ENCODE results near the gene CDC42BPB. TPM values are rescaled to one million over a fixed set of nuclear protein-coding genes. Genes with fewer than 3 reads are reported as not detected.

The CDC42BPB gene
- total and polyA plus RNA-seq, 2 of the 13 experiments (the other 11 are each of a cell fraction or from before 2014, with no cell fraction given) = 19.7 to 32.3 TPM

DNA sequence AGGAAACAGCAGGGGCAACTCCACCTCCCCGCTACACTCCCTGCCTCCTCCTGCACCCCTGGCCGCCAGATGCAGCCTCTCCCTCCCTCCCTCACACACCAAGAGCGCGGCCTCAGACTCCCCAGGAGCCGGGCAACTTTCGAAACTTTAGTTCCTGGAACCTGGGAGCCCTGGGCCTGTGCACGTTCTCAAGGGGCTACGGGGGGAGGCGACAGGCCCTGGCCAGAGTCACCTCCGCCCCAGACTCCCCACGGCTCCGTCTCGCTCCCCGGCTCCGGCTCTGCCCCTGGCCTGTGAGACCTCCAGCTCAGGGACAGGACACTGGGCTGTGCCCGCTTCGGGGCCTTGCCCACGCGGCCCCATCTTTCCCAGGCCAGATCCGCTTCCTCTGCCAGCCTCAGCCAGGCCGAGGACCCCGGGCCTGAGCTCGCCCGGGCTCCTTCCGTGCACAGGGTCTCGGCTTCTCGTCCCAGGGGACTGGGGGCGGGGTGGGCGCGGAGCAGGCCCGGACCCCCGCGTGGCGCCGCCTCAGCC, 129.4 kb downstream of the CDC42BPB start:
- Histone ChIP-seq H3K27me3 (ENCODE audit: control insufficient read depth in 1 of 2, insufficient read depth in 2 of 2, low read length in 2 of 2) (no peaks in the 10 kb centered on the region), H3K9me3 (ENCODE audit: low read length) (no peaks in the 10 kb centered on the region), H3K9ac (ENCODE audit: insufficient read depth, low read depth, low read length) (no peak overlapping the region), H3K4me3 (replicated peaks in 1 of 3; ENCODE audit: insufficient read depth in 1 of 3, low read depth in 2 of 3, low read length in 3 of 3) (no peak overlapping the region), H3K79me2 (ENCODE audit: insufficient read depth, low read length) (no peaks in the 10 kb centered on the region), H4K20me1 (ENCODE audit: insufficient read depth, low read length) (no peaks in the 10 kb centered on the region), H3K27ac (ENCODE audit: extremely low read length, insufficient read depth, low read length) (no peak overlapping the region), H3K36me3 (replicated peaks in 1 of 2; ENCODE audit: control insufficient read depth in 1 of 2, insufficient read depth in 2 of 2, low read length in 2 of 2) (no peaks in the 10 kb centered on the region), H3K4me1 (ENCODE audit: insufficient read depth, low read length) (peaks cover 14% of the 10 kb centered on the region), H3K4me2 (ENCODE audit: low read depth, low read length) (no peak overlapping the region), H2AFZ (ENCODE audit: low read length) (no peak overlapping the region)
- no TSS peak for BruUV-seq (replicated peaks)
- intact Hi-C loops (cut with micrococcal nuclease; ENCODE audit: unreplicated experiment) (no loop called here), in situ Hi-C loops (cut with HindIII; ENCODE audit: extremely low pct_ligation_motif_present, low pct_unique_long_range_greater_than_20kb) (no loop called here)
- FAIRE-seq = no peak
- DNase-seq (ENCODE audit: low spot score) = no peak
- CTCF ChIA-PET (ENCODE audit: low intra/inter-chr PET ratio, low total read pairs) = no interaction called here
- no peak for ATAC-seq
- peak; percentile 36; the same call in 1 of the 2 replicates for TF ChIP-seq ZBTB33 (CRISPR knock-in tag; IDR thresholded peaks at IDR 0.05)
- TF ChIP-seq ZBTB39 (CRISPR knock-in tag; IDR thresholded peaks at IDR 0.05) = no peak
- peak; percentile 94 for TF ChIP-seq AGO2 (optimal IDR thresholded peaks at IDR 0.05; ENCODE audit: low read depth, low read length)
- no peak for TF ChIP-seq RBM22 (optimal IDR thresholded peaks at IDR 0.05; ENCODE audit: low read length)
- no peak for TF ChIP-seq ZSCAN20 (CRISPR knock-in tag; IDR thresholded peaks at IDR 0.05; ENCODE audit: borderline replicate concordance)
- peak; percentile 43; the same call in 1 of the 2 replicates for TF ChIP-seq RBFOX2 (IDR thresholded peaks at IDR 0.05; ENCODE audit: low read depth, low read length)
- POLR2A ChIA-PET = no interaction called here
- WGBS (ENCODE audit: low lambda C conversion rate) = 95% methylated on average over 21 of the region's 35 CpGs
